Erythroblast (primary cell): ENCODE results near the gene TEX264.

Experiments
- GATA1 ChIP-seq: IDR thresholded peaks from 2 replicates; pipeline ENCODE4 v1.6.1; 2011; ENCODE audit warnings: low read depth, mild to moderate bottlenecking, control low read depth, low read length, moderate library complexity
- POLR2A ChIP-seq: IDR thresholded peaks from 2 replicates; pipeline ENCODE4 v1.6.1; 2011; ENCODE audit warnings: mild to moderate bottlenecking, low read length

DNA sequence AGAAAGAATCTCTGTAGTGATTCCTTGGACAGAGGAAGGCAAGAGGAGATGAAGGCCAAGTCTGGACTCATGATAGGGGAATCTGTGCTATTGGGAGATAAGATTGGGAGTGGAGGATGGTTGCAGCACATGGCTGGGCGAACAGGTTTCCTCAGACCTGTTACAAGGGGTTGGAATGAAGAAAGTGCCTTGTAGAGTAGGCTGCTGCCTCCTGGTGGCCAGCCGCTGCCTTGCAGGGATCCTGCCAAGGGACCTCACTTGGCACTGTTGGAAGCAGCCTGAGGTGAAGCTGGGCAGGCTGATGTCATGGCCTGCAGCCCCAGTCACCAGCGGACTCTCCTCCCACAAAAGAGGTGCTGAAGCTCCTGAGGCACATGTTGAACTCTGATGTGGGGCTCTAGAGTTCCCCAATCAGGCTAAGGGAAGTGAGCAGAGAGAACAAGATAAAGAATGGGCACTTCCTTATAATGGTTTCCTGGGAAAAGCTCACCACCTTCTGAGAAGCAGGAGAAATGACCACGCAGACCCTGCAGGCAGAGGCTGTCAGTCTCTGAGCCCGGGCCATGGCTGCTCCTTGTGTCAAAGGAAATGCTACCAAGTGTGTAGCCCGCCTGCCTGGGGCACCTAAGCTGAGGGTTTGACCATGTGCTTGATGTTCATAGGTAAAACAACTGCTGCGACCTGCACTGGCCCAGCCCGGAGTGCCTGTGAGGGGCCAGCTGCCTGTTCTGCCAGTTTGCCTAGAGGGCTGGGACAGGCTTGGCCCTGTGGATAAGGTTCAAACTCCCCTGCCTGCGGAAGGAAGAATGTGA, 1.6 kb upstream of the TEX264 start:
- TF ChIP-seq POLR2A (no peak), GATA1 (no peak)
